B cell (primary cell): ENCODE measurements around the gene SART1. TPM values are rescaled to one million over a fixed set of nuclear protein-coding genes. Genes with fewer than 3 reads are reported as not detected.

Source experiments
- ATAC-seq: fragments of 200-7000 bp; cut with Tn5 transposase; one replicate; pipeline ENCODE4 v1.10.0; 2021; ENCODE audit warnings: low read depth, mild to moderate bottlenecking, moderate number of reproducible peaks, moderate library complexity
- CTCF ChIA-PET: fragments of 350-600 bp; sonication (Branson Sonifier 250); formaldehyde crosslinking; loops from one replicate; lab custom pipeline; 2021; ENCODE audit warnings: antibody characterized with exemption, inconsistent platforms; lab: Charles Lee
- POLR2A ChIA-PET: fragments of 350-600 bp; sonication (Branson Sonifier 250); formaldehyde crosslinking; loops from one replicate; lab custom pipeline; 2021; ENCODE audit warnings: antibody characterized with exemption; lab: Charles Lee
- DNase-seq: peaks from one replicate; pipeline ENCODE4 v3.0.0; 2013
- H2AFZ ChIP-seq: 2 replicates; pipeline ENCODE4 v1.6.1; 2012; ENCODE audit warnings: mild to moderate bottlenecking, low read depth, low read length; ENCODE audit not compliant: insufficient read depth, poor library complexity, severe bottlenecking
- H3K27ac ChIP-seq, 2 donors: 1 replicate in 1 of 2; 2 replicates in 1 of 2; pipeline ENCODE4 v1.5.1; 2012 to 2013; ENCODE audit warnings: low read length in 2 of 2, mild to moderate bottlenecking in 2 of 2, moderate library complexity in 1 of 2
- H3K27me3 ChIP-seq, 4 experiments: fragments of 200-600 bp in 1 of 4; sonication (generic) in 1 of 4; replicated peaks in 1 of 4; 1 replicate in 2 of 4; 2 replicates in 2 of 4; pipeline versions ENCODE4 v1.6.1 to v1.7.0; 2013 to 2016; ENCODE audit warnings: low read length in 3 of 4, mild to moderate bottlenecking in 2 of 4, mixed read lengths in 1 of 4, moderate library complexity in 1 of 4; ENCODE audit not compliant: insufficient read depth in 4 of 4, control insufficient read depth in 3 of 4; ENCODE audit errors: control extremely low read depth in 1 of 4
- H3K36me3 ChIP-seq, 2 experiments: replicated peaks in 1 of 2; 1 replicate in 1 of 2; 2 replicates in 1 of 2; pipeline versions ENCODE4 v1.6.1 to v1.7.1; 2013; ENCODE audit warnings: low read length in 1 of 2; ENCODE audit not compliant: insufficient read depth in 2 of 2, control insufficient read depth in 1 of 2; ENCODE audit errors: control extremely low read depth in 1 of 2, extremely low read depth in 1 of 2
- H3K4me1 ChIP-seq, 2 donors: fragments of 200-600 bp in 1 of 2; sonication (generic) in 1 of 2; 1 replicate in 1 of 2; 2 replicates in 1 of 2; pipeline versions ENCODE4 v1.5.1 to v1.6.1; 2013 to 2017; ENCODE audit warnings: low read length in 2 of 2; ENCODE audit not compliant: control insufficient read depth in 2 of 2, insufficient read depth in 2 of 2
- H3K4me2 ChIP-seq: replicated peaks from 2 replicates; pipeline ENCODE3; 2012; ENCODE audit warnings: mild to moderate bottlenecking, low read depth, low read length; ENCODE audit not compliant: poor library complexity, severe bottlenecking
- H3K4me3 ChIP-seq, 5 experiments: fragments of 200-600 bp in 1 of 5; sonication (generic) in 1 of 5; 1 replicate in 3 of 5; 2 replicates in 2 of 5; pipeline versions ENCODE4 v1.5.1 to v1.7.0; 2011 to 2016; ENCODE audit warnings: low read length in 4 of 5, mild to moderate bottlenecking in 4 of 5, low read depth in 2 of 5, control low read depth in 1 of 5, moderate library complexity in 1 of 5; ENCODE audit not compliant: insufficient read depth in 1 of 5; ENCODE audit errors: control extremely low read depth in 1 of 5, extremely low read depth in 1 of 5
- H3K79me2 ChIP-seq: fragments of 200-600 bp; sonication (generic); one replicate; pipeline ENCODE4 v1.6.0; 2016; ENCODE audit warnings: low read length; ENCODE audit not compliant: control insufficient read depth, insufficient read depth
- H3K9ac ChIP-seq: fragments of 200-600 bp; sonication (generic); 2 replicates; pipeline ENCODE4 v1.6.1; 2017; ENCODE audit warnings: mild to moderate bottlenecking, low read length, moderate library complexity
- H3K9me3 ChIP-seq, 3 donors: one replicate each; pipeline versions ENCODE4 v1.6.1 to v1.7.1; 2013; ENCODE audit warnings: low read length in 2 of 3; ENCODE audit not compliant: control insufficient read depth in 2 of 3, insufficient read depth in 1 of 3; ENCODE audit errors: control extremely low read depth in 1 of 3
- H4K20me1 ChIP-seq: 2 replicates; pipeline ENCODE4 v1.6.0; 2012; ENCODE audit warnings: mild to moderate bottlenecking, low read length; ENCODE audit not compliant: insufficient read depth, control insufficient read depth, poor library complexity, severe bottlenecking
- H3K27ac Mint-ChIP-seq: one replicate; pipeline ENCODE4 v1.8.0; 2021; ENCODE audit warnings: mixed read lengths
- H3K27me3 Mint-ChIP-seq: one replicate; pipeline ENCODE4 v1.8.0; 2021; ENCODE audit warnings: mixed read lengths
- H3K4me1 Mint-ChIP-seq: one replicate; pipeline ENCODE4 v1.8.0; 2021; ENCODE audit warnings: mixed read lengths
- H3K4me3 Mint-ChIP-seq: one replicate; pipeline ENCODE4 v1.8.0; 2021; ENCODE audit warnings: mixed read lengths
- H3K9me3 Mint-ChIP-seq: one replicate; pipeline ENCODE4 v1.8.0; 2022; ENCODE audit warnings: mixed read lengths; ENCODE audit not compliant: insufficient read depth
- CTCF ChIP-seq: fragments of 200-600 bp; IDR thresholded peaks from one replicate; pipeline ENCODE4 v1.8.0; 2022; ENCODE audit warnings: antibody characterized with exemption, mild to moderate bottlenecking
- EZH2 ChIP-seq: IDR thresholded peaks from 2 replicates; pipeline ENCODE4 v1.6.1; 2012; ENCODE audit warnings: borderline replicate concordance, low read depth, mild to moderate bottlenecking, moderate library complexity, low read length; ENCODE audit not compliant: insufficient read depth, poor library complexity, severe bottlenecking
- WGBS: methylation state at CpG from one replicate; pipeline ENCODE4 v1.1.5; 2013; ENCODE audit warnings: missing lambda C conversion rate; ENCODE audit not compliant: insufficient coverage; 5-methylcytosine and 5-hydroxymethylcytosine counted together
- intact Hi-C: fragments of 100-400 bp; cut with micrococcal nuclease; formaldehyde crosslinking; loops from one replicate; pipeline ENCODE4 v1.10.0; 2022
- polyA plus RNA-seq: library from polyadenylated mRNA; depleted of rRNA; stranded (reverse); fragments of >200 nt; gene quantifications from 2 replicates; pipeline ENCODE4 v1.2.3, GENCODE V29; 2012
- total RNA-seq, 2 donors: library from RNA; stranded (reverse); fragments of 120-200 nt in 1 of 2; gene quantifications; 1 replicate in 1 of 2; 2 replicates in 1 of 2; pipeline versions ENCODE4 v1.2.3 to v1.2.4, GENCODE V29; 2013 to 2022

SART1 gene
- total and polyA plus RNA-seq, 2 donors (not counting 1 experiment from before 2014, with no cell fraction given): 74.5 to 102 TPM

- H3K27ac ChIP-seq: no peak overlapping the region
- DNase-seq: no peak
- ATAC-seq: no peak
- no peaks in the 10 kb centered on the region for H3K27me3 ChIP-seq
- H2AFZ ChIP-seq: no peak overlapping the region
- H3K79me2 ChIP-seq: peaks cover 48% of the 10 kb centered on the region
- H3K4me3 Mint-ChIP-seq: no peak overlapping the region
- no peaks in the 10 kb centered on the region for H3K9me3 Mint-ChIP-seq
- ChIA-PET CTCF (interaction anchor here (0.6 to 1.6 kb wide), 2 partner anchors 83 to 89 kb away, joined by 4 to 6 read pairs; no protein-coding TSS in a partner anchor), POLR2A (interaction anchor here (0.7 kb wide), 3 partner anchors 13 to 116 kb away, joined by 6 to 8 read pairs (median 7); no protein-coding TSS in a partner anchor)
- peaks cover 20% of the 10 kb centered on the region for H3K4me1 Mint-ChIP-seq
- H3K9ac ChIP-seq: no peak overlapping the region
- no peaks in the 10 kb centered on the region for H3K9me3 ChIP-seq
- H3K4me2 ChIP-seq: no peak overlapping the region
- WGBS: 98% methylated on average over 30 of the region's 30 CpGs
- H3K36me3 ChIP-seq: peaks cover 10 to 74% of the 10 kb centered on the region in 2 experiments
- H4K20me1 ChIP-seq: peaks cover 59% of the 10 kb centered on the region
- no peaks in the 10 kb centered on the region for H3K27me3 Mint-ChIP-seq
- intact Hi-C loops: no loop called here
- H3K4me1 ChIP-seq: peaks cover 15 to 17% of the 10 kb centered on the region in 2 donors
- H3K27ac Mint-ChIP-seq: no peak overlapping the region
- no peak for TF ChIP-seq EZH2
- TF ChIP-seq CTCF: no peak
- H3K4me3 ChIP-seq: no peak overlapping the region
Observed at GRCh38 chr11:65967329-65967934, 5.9 kb downstream of the SART1 start.
